HG03565 (cell line): ENCODE measurements around the gene MAGEC1.
"Not testable (repeated sequence)": the region's sequence is repeated elsewhere in the genome, so short reads cannot be mapped to it uniquely, and the experiment has no call there.

Experiments used
- ATAC-seq: cut with Tn5 transposase; IDR thresholded peaks from one replicate; pipeline ENCODE4 v1.9.1; 2021; ENCODE audit warnings: mild to moderate bottlenecking, moderate library complexity; ENCODE audit not compliant: unreplicated experiment

MAGEC1 gene

DNA sequence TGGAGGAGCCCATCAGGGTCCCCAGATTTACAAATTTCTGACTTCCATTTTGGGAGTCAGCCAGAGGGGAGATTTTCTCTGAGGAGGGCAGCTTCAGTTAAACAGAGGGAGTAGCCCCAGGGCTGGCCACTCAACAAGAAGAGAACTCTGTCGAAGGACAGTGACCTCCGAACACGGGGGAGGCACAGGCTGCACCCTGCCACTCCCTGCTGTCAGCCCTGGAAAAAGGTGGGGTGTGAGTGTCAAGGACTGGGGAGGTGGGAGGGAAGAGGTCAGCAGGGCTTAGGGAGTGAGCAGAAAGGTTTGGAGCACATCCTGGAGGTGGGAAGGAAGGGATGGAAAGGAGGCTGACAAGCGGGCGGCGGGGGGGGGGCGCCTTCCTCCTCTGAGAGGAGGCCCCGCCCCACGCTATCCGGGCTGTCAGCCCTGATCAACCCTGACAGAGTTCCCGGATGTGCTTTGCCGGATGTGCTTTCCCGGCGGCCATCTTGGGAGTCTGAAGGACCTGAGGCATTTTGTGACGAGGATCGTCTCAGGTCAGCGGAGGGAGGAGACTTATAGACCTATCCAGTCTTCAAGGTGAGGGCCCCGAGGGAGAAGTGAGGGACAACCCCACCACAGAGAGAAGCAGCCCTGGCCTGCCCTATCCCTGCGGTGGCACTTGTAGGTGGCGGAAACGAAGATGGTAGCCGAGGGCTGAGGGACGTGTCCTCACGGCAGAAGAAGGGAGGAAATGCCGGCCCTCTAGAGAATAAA is at the start of gene MAGEC1:
TSS of gene MAGEC1 (plus strand) at position 495 of the 756 bp plus-strand sequence. CDS start 1,179 bp downstream, outside the sequence.
- ATAC-seq = no peak

- no peak for ATAC-seq
Measured at GRCh38 chrX:141857479-141857878, 46.2 kb upstream of the MAGEC1 start.

- ATAC-seq = no peak
Measured at GRCh38 chrX:141879616-141880015, 24.1 kb upstream of the MAGEC1 start.

GRCh38 chrX:141888811-141889210 is 14.9 kb upstream of the MAGEC1 start:
- ATAC-seq = not testable (repeated sequence)

GRCh38 chrX:141894733-141895132 is 9.0 kb upstream of the MAGEC1 start:
- no peak for ATAC-seq

GRCh38 chrX:141897690-141898089 is 6.0 kb upstream of the MAGEC1 start:
- no peak for ATAC-seq

- ATAC-seq = no peak
Measured at GRCh38 chrX:141902366-141902765, 1.3 kb upstream of the MAGEC1 start.

- ATAC-seq = no peak
Measured at GRCh38 chrX:141904262-141904661, 568 bp downstream of the MAGEC1 start.

DNA sequence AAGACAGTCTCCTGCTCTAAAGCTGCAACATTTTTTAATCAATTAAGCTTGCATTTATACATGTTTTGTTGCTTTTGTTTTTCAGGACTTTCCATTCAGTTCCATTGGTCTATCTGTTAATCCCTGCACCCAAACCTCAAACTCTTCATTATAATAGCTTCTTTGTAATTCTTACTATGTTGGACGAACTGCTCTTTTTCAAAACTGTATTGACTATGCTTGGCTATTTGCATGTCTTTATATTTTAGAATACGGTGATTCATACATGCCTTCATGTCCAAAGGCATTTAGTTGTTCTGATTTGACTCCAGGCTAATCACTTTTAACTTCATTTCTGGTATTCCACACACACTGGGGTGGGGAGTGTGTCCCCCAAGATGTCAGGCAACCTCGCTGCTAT is 14.1 kb downstream of the MAGEC1 start:
- no peak for ATAC-seq

GRCh38 chrX:141924293-141924692 is 20.6 kb downstream of the MAGEC1 start:
- no peak for ATAC-seq

DNA sequence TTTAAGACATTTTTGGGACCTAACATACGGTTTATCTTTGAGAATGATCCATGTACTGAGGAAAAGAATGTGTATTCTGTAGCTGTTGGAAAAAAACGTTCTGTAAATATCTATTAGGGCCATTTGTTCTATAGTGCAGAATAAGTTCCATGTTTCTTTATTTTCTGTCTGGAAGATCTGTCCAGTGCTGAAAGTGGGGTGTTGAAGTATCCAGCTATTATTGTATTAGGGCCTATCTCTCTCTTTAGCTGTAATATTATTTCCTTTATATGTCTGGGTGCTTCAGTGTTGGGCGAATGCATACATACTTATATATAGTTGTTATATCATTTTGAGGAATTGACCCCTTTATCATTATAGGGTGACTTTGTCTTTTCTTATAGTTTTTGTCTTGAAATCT is 24.7 kb downstream of the MAGEC1 start:
- ATAC-seq = no peak

- no peak for ATAC-seq
Measured at GRCh38 chrX:141934059-141934641, 30.5 kb downstream of the MAGEC1 start.

- ATAC-seq = no peak
Measured at GRCh38 chrX:141935645-141936044, 32.0 kb downstream of the MAGEC1 start.

DNA sequence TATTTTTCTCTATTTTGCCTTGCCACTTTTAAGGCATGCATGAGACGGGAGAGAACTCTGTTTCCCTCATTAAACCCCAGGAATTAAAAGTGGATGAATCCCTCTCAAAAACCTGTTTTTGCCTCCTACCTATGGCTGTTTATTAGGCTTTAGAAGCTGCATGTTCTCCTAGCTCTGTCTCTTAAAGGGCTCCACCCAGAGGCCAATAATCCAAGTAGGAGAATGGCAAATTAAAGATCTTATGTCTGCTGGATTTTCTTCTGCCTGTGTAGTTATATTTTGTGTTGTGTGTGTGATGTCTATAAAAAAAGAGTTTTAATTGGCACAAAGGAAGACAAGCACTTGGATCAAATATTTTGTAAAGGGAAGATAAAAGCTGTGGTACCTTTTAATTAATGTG is 32.4 kb downstream of the MAGEC1 start:
- no peak for ATAC-seq

DNA sequence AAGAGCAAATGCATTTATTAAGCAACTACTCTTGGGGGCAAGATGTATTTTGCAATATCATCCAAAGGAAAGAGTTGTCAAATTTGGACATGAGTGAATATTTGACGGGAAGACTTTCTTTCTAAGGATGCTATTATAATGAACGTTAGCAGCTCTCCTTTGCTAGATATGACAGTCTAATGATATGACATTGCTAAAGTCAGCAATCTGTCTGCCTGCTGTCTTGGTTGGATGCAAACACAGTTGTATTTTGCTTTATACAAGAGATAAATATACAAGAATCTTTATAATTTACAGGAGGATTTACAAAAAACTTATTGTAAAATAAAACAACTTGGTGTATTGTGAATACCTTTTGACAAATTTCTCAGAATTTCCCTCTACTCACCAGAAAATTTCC is 37.5 kb downstream of the MAGEC1 start:
- ATAC-seq = no peak

DNA sequence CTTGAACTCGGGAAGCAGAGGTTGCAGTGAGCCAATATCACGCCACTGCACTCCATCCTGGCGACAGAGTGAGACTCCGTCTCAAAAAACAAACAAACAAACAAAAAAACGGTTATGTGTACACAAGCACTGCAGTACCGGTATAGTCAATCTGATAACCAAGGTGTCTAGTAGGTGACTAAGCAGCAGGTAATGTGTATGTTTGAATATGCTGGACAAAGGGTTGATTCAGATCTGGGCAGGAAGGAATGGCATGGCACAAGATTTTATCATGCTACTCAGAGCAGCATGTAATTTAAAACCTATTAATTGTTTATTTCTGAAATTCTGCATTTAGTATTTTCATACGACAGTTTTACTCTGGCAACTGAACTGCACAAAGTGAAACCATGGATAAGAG is 41.7 kb downstream of the MAGEC1 start:
- no peak for ATAC-seq

DNA sequence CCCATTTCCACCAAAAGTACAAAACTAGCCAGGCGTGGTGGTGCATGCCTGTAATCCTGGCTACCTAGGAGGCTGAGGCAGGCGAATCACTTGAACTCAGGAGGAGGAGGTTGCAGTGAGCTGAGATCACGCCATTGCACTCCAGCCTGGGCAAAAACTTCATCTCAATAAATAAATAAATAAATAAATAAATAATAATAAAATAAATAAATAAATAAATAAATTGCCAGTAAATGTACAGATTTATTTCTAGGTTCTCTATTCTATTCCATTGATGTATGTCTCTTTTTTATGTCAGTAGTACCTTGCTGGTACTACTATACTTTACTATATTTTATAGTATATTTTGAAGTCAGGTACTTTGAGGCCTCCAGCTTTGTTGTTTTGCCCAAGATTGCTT is 43.7 kb downstream of the MAGEC1 start:
- no peak for ATAC-seq

GRCh38 chrX:141952603-141953002 is 48.9 kb downstream of the MAGEC1 start:
- ATAC-seq = no peak

- ATAC-seq = no peak
Measured at GRCh38 chrX:141958675-141959074, 55.0 kb downstream of the MAGEC1 start.
